ENCODE data around the gene TLCD4. TPM values are rescaled to one million over a fixed set of nuclear protein-coding genes. Genes with fewer than 3 reads are reported as not detected.

The TLCD4 gene
- total and polyA plus RNA-seq, 2 of the 13 experiments (the other 11 are each of a cell fraction or from before 2014, with no cell fraction given) = 4.7 to 14.5 TPM

- TF ChIP-seq, protein P1, sequence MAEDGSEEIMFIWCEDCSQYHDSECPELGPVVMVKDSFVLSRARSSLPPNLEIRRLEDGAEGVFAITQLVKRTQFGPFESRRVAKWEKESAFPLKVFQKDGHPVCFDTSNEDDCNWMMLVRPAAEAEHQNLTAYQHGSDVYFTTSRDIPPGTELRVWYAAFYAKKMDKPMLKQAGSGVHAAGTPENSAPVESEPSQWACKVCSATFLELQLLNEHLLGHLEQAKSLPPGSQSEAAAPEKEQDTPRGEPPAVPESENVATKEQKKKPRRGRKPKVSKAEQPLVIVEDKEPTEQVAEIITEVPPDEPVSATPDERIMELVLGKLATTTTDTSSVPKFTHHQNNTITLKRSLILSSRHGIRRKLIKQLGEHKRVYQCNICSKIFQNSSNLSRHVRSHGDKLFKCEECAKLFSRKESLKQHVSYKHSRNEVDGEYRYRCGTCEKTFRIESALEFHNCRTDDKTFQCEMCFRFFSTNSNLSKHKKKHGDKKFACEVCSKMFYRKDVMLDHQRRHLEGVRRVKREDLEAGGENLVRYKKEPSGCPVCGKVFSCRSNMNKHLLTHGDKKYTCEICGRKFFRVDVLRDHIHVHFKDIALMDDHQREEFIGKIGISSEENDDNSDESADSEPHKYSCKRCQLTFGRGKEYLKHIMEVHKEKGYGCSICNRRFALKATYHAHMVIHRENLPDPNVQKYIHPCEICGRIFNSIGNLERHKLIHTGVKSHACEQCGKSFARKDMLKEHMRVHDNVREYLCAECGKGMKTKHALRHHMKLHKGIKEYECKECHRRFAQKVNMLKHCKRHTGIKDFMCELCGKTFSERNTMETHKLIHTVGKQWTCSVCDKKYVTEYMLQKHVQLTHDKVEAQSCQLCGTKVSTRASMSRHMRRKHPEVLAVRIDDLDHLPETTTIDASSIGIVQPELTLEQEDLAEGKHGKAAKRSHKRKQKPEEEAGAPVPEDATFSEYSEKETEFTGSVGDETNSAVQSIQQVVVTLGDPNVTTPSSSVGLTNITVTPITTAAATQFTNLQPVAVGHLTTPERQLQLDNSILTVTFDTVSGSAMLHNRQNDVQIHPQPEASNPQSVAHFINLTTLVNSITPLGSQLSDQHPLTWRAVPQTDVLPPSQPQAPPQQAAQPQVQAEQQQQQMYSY (CRISPR knock-in tag; IDR thresholded peaks at IDR 0.05) = no peak
- TF ChIP-seq ZFP36L2 (CRISPR knock-in tag; IDR thresholded peaks at IDR 0.05) (no peak), ZNF776 (CRISPR knock-in tag; IDR thresholded peaks at IDR 0.05) (no peak), SRSF1 (optimal IDR thresholded peaks at IDR 0.05; ENCODE audit: low read depth, low read length) (no peak), ZNF263 (CRISPR knock-in tag; IDR thresholded peaks at IDR 0.05) (0 out of 2 replicates have a peak, but pooled peaks have one; percentile 21), PHF21A (CRISPR knock-in tag; IDR thresholded peaks at IDR 0.05) (peak; percentile 93), YEATS4 (CRISPR knock-in tag; IDR thresholded peaks at IDR 0.05; ENCODE audit: borderline replicate concordance) (no peak), GRHL1 (CRISPR knock-in tag; conservative IDR thresholded peaks at IDR 0.05) (no peak), CSRNP2 (CRISPR knock-in tag; conservative IDR thresholded peaks at IDR 0.05; ENCODE audit: low read depth) (no peak), ZEB1 (IDR thresholded peaks at IDR 0.05; ENCODE audit: insufficient replicate concordance, low read depth) (peak; percentile 26), RFX3 (CRISPR knock-in tag; IDR thresholded peaks at IDR 0.05) (peak; percentile 80), HDAC6 (IDR thresholded peaks at IDR 0.05; ENCODE audit: low read depth, low read length) (no peak), EZH2 (conservative IDR thresholded peaks at IDR 0.05; ENCODE audit: low read depth, low read length) (no peak), MTA1 (CRISPR knock-in tag; IDR thresholded peaks at IDR 0.05; ENCODE audit: borderline replicate concordance) (peak; percentile 57; the same call in 1 of the 2 replicates), HHEX (CRISPR knock-in tag; IDR thresholded peaks at IDR 0.05) (peak; percentile 78; the same call in 1 of the 2 replicates), KMT2A (CRISPR knock-in tag; IDR thresholded peaks at IDR 0.05) (peak; percentile 64)
- TF ChIP-seq, protein P2, sequence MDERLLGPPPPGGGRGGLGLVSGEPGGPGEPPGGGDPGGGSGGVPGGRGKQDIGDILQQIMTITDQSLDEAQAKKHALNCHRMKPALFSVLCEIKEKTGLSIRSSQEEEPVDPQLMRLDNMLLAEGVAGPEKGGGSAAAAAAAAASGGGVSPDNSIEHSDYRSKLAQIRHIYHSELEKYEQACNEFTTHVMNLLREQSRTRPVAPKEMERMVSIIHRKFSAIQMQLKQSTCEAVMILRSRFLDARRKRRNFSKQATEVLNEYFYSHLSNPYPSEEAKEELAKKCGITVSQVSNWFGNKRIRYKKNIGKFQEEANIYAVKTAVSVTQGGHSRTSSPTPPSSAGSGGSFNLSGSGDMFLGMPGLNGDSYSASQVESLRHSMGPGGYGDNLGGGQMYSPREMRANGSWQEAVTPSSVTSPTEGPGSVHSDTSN (CRISPR knock-in tag; IDR thresholded peaks at IDR 0.05) = no peak
- TF ChIP-seq, protein P3, sequence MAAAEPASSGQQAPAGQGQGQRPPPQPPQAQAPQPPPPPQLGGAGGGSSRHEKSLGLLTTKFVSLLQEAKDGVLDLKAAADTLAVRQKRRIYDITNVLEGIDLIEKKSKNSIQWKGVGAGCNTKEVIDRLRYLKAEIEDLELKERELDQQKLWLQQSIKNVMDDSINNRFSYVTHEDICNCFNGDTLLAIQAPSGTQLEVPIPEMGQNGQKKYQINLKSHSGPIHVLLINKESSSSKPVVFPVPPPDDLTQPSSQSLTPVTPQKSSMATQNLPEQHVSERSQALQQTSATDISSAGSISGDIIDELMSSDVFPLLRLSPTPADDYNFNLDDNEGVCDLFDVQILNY (CRISPR knock-in tag; conservative IDR thresholded peaks at IDR 0.05) = no peak
These were observed 5.1 kb downstream of the TLCD4 start (continued) for GRCh38 chr1:95122151-95122697.
